Activated CD8-positive, alpha-beta memory T cell treated with anti-CD3 and anti-CD28 coated beads, Interleukin-2, amount 10 ng/mL, durations not matched to agents 7 days and 5 days (primary cell): ENCODE measurements around the gene KIF16B. TPM values are rescaled to one million over a fixed set of nuclear protein-coding genes. Genes with fewer than 3 reads are reported as not detected.

Experiments used
- ATAC-seq: fragments of 150-1000 bp; cut with Tn5 transposase; one replicate; pipeline ENCODE4 v1.10.0; 2021; ENCODE audit warnings: moderate library complexity
- CTCF ChIA-PET: fragments of 350-600 bp; sonication (Branson Sonifier 250); formaldehyde crosslinking; loops from one replicate; lab custom pipeline; 2021; ENCODE audit warnings: antibody characterized with exemption; lab: Charles Lee
- DNase-seq: peaks from one replicate; pipeline ENCODE4 v3.0.0-alpha.2; 2020
- H3K27ac Mint-ChIP-seq: one replicate; pipeline ENCODE4 v1.8.0; 2021; ENCODE audit warnings: mild to moderate bottlenecking, mixed read lengths
- H3K27me3 Mint-ChIP-seq: one replicate; pipeline ENCODE4 v1.8.0; 2021; ENCODE audit warnings: mixed read lengths
- H3K36me3 Mint-ChIP-seq: one replicate; pipeline ENCODE4 v1.8.0; 2021; ENCODE audit warnings: mild to moderate bottlenecking, mixed read lengths
- H3K4me1 Mint-ChIP-seq: one replicate; pipeline ENCODE4 v1.8.0; 2021; ENCODE audit warnings: mixed read lengths
- H3K4me3 Mint-ChIP-seq: one replicate; pipeline ENCODE4 v1.8.0; 2021; ENCODE audit warnings: mild to moderate bottlenecking, moderate library complexity, mixed read lengths
- H3K9me3 Mint-ChIP-seq: one replicate; pipeline ENCODE4 v1.8.0; 2022; ENCODE audit warnings: low read depth, mixed read lengths
- total RNA-seq, 2 experiments: library from RNA; stranded (reverse); gene quantifications; one replicate each; pipeline ENCODE4 v1.2.3, GENCODE V29; 2021

KIF16B gene
- total RNA-seq, 2 experiments from 2014 or later = 3.0 to 4.1 TPM

DNA sequence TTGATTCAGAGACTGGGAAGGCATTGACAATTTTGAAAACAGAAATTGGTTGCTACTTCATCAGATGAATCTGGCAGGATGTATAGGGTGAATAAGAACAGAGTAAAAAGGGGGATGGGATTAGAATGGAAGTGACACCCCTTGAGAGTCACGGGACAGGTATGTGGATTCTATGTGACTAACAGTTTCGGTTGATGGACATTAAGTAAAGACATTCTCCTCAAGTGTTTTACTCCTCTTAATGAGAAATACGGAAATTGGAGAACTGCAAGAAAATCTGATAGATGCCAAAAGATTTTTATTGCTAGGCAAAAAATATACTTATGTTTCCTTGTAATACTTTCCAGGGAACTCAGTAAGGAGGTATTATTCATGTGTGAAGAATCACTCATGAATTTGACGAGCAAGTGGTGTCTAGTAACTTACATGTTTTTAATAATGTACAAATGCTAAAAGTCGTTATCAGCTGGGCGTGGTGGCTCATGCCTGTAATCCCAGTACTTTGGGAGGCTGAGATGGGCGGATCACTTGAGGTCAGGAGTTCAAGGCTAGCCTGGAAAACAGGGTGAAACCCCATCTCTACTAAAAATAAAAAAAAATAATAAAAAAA is 135.8 kb downstream of the KIF16B start:
- no peak for ATAC-seq
- DNase-seq = no peak
- no peak overlapping the region for H3K27ac Mint-ChIP-seq
- peaks cover 9% of the 10 kb centered on the region for H3K9me3 Mint-ChIP-seq
- no peaks in the 10 kb centered on the region for H3K27me3 Mint-ChIP-seq
- CTCF ChIA-PET = no interaction called here
- no peaks in the 10 kb centered on the region for H3K36me3 Mint-ChIP-seq
- H3K4me1 Mint-ChIP-seq = no peaks in the 10 kb centered on the region
- no peak overlapping the region for H3K4me3 Mint-ChIP-seq

DNA sequence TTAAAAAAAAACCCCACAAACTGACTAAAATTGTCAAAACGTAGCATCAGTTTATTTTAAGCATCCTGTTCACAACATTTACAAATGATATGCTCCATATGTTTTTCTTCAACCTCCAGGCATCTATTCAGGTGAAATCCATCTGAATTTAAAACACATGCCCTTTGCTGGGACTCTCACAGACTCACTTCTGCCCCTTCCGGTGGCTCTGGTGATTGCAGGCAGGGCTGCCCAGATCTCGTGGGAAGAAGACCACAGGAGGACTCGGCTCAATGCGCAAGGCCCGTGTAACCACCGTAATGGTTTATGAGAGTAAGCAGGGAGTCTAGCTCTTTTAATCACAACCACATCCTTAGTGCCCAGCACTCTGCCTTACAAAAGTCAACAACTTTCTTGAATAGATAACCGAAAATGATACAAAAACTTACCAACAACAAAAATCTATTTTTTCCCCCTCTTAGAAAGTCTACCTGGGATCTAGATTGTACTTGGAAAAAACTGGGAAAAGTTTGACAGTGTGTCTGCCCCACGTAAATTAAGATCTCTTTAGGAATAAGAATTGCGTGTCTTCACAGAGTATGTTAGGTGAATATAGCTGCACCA is 139.1 kb downstream of the KIF16B start:
- H3K27ac Mint-ChIP-seq = no peak overlapping the region
- CTCF ChIA-PET = no interaction called here
- DNase-seq (peak; percentile 54), ATAC-seq (no peak)
- H3K4me1 Mint-ChIP-seq = no peaks in the 10 kb centered on the region
- no peaks in the 10 kb centered on the region for H3K36me3 Mint-ChIP-seq
- no peaks in the 10 kb centered on the region for H3K27me3 Mint-ChIP-seq
- H3K4me3 Mint-ChIP-seq = no peak overlapping the region
- peaks cover 7% of the 10 kb centered on the region for H3K9me3 Mint-ChIP-seq

- Mint-ChIP-seq H3K4me1 (no peaks in the 10 kb centered on the region), H3K27ac (no peak overlapping the region), H3K9me3 (peaks cover 7% of the 10 kb centered on the region), H3K36me3 (no peaks in the 10 kb centered on the region), H3K27me3 (no peaks in the 10 kb centered on the region), H3K4me3 (no peak overlapping the region)
- no peak for ATAC-seq
- DNase-seq = no peak
- CTCF ChIA-PET = interaction anchor here (1.2 kb wide), 1 partner anchor 16 kb away, joined by 3 read pairs; no protein-coding TSS in a partner anchor
Measured at GRCh38 chr20:16433293-16433580, 140.0 kb downstream of the KIF16B start.

- H3K36me3 Mint-ChIP-seq = no peaks in the 10 kb centered on the region
- no peak overlapping the region for H3K27ac Mint-ChIP-seq
- CTCF ChIA-PET = interaction anchor here (1.2 kb wide), 1 partner anchor 16 kb away, joined by 3 read pairs; no protein-coding TSS in a partner anchor
- no peaks in the 10 kb centered on the region for H3K4me1 Mint-ChIP-seq
- DNase-seq (no peak), ATAC-seq (no peak)
- H3K4me3 Mint-ChIP-seq = no peak overlapping the region
- no peaks in the 10 kb centered on the region for H3K27me3 Mint-ChIP-seq
- peaks cover 7% of the 10 kb centered on the region for H3K9me3 Mint-ChIP-seq
Measured at GRCh38 chr20:16432466-16433292, 140.6 kb downstream of the KIF16B start.

DNA sequence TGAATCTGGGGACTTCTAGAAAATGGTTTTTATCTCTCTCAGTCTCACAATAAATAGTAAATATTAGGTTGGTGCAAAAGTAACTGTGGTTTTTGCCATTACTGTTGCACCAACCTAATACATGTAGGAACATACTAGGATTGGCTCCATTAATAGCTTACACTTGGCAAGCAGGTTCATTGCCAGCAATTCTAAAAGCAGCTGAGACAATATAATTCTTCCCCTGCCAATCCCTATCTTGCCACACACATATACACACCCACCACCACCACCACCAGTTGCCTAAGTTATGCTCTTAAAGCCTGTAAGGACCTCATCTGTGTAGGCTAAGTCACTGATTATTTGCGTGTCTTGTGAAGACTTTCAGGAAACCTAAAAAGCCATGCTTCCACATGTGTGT is 145.1 kb downstream of the KIF16B start:
- no peaks in the 10 kb centered on the region for H3K27me3 Mint-ChIP-seq
- peaks cover 4% of the 10 kb centered on the region for H3K36me3 Mint-ChIP-seq
- CTCF ChIA-PET = no interaction called here
- H3K27ac Mint-ChIP-seq = no peak overlapping the region
- no peaks in the 10 kb centered on the region for H3K4me1 Mint-ChIP-seq
- DNase-seq = no peak
- no peak overlapping the region for H3K4me3 Mint-ChIP-seq
- H3K9me3 Mint-ChIP-seq = peaks cover 2% of the 10 kb centered on the region
- no peak for ATAC-seq

DNA sequence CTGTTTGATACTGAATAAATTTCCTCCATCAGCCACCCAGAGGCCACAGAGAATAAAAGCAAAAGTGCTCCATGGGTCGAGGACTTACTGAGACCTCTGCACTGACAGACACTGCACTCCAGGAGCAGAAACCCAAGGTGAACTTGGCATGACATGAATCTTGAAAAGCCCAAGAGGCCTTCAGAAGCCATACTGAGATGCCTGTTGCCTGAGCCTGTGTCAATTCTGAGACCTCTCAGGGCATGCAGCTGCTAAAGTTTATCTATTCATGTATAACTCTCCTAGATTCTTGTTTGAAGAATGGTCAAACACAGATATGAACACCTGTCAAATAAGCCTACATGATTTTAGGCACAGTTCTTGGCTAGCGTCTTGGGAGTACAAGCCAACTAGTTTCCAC is 145.7 kb downstream of the KIF16B start:
- DNase-seq (no peak), ATAC-seq (no peak)
- Mint-ChIP-seq H3K27ac (no peak overlapping the region), H3K36me3 (peaks cover 4% of the 10 kb centered on the region), H3K4me1 (no peaks in the 10 kb centered on the region), H3K27me3 (no peaks in the 10 kb centered on the region), H3K9me3 (peaks cover 2% of the 10 kb centered on the region), H3K4me3 (no peak overlapping the region)
- CTCF ChIA-PET = no interaction called here

- ATAC-seq = no peak
- H3K27me3 Mint-ChIP-seq = no peaks in the 10 kb centered on the region
- CTCF ChIA-PET = no interaction called here
- H3K9me3 Mint-ChIP-seq = peaks cover 2% of the 10 kb centered on the region
- DNase-seq = no peak
- H3K4me1 Mint-ChIP-seq = no peaks in the 10 kb centered on the region
- H3K4me3 Mint-ChIP-seq = no peak overlapping the region
- H3K36me3 Mint-ChIP-seq = peaks cover 4% of the 10 kb centered on the region
- H3K27ac Mint-ChIP-seq = no peak overlapping the region
Measured at GRCh38 chr20:16424780-16425179, 148.5 kb downstream of the KIF16B start.

GRCh38 chr20:16423311-16424212 is 149.7 kb downstream of the KIF16B start:
- Mint-ChIP-seq H3K4me1 (no peaks in the 10 kb centered on the region), H3K36me3 (peaks cover 4% of the 10 kb centered on the region), H3K9me3 (peaks cover 2% of the 10 kb centered on the region), H3K27ac (no peak overlapping the region), H3K4me3 (no peak overlapping the region), H3K27me3 (no peaks in the 10 kb centered on the region)
- CTCF ChIA-PET = no interaction called here
- no peak for DNase-seq
- no peak for ATAC-seq

GRCh38 chr20:16419138-16419715 is 154.0 kb downstream of the KIF16B start:
- no peaks in the 10 kb centered on the region for H3K9me3 Mint-ChIP-seq
- CTCF ChIA-PET = no interaction called here
- H3K27me3 Mint-ChIP-seq = no peaks in the 10 kb centered on the region
- H3K27ac Mint-ChIP-seq = no peak overlapping the region
- ATAC-seq (no peak), DNase-seq (no peak)
- no peaks in the 10 kb centered on the region for H3K36me3 Mint-ChIP-seq
- H3K4me3 Mint-ChIP-seq = no peak overlapping the region
- no peaks in the 10 kb centered on the region for H3K4me1 Mint-ChIP-seq

DNA sequence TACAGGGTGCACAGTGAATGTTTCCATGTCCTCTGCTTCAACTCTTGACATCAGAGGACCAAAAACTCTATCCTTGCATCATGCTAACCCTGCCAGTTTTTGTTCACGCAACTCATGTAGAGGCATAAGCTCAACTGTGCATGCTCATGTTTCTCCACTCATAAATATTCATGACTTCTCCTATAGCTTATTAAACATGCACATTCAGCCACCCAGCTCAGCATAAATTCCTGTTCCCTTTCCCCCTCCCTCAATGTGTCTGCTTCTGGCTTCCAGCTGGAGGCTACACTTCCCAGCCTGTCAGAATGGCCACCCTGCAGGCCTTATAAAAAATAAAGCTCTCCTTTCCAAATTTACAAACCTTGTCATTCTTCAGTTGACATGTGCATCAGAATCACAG is 154.6 kb downstream of the KIF16B start:
- H3K4me3 Mint-ChIP-seq = no peak overlapping the region
- ATAC-seq (no peak), DNase-seq (no peak)
- no peaks in the 10 kb centered on the region for H3K4me1 Mint-ChIP-seq
- CTCF ChIA-PET = no interaction called here
- H3K36me3 Mint-ChIP-seq = no peaks in the 10 kb centered on the region
- no peaks in the 10 kb centered on the region for H3K27me3 Mint-ChIP-seq
- no peaks in the 10 kb centered on the region for H3K9me3 Mint-ChIP-seq
- no peak overlapping the region for H3K27ac Mint-ChIP-seq

DNA sequence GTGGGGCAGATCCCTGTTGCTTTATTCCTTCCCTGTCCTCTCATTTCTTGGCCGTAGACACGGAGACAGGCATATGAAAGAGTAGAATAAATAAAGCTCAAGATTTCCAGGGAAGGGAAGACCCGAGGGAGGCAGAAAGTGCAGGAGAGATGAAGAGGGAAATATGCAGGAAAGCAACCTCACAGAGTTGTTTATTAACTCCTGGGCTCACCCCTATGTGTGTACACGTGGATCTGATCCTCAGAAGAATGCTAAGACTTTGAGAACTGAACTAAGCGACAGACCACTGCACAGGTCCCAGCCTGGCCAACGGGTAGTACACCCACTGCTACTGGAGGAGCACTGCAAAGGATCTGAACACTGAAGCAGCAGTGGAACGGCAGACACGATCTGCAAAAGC is 156.2 kb downstream of the KIF16B start:
- Mint-ChIP-seq H3K27me3 (no peaks in the 10 kb centered on the region), H3K4me3 (no peak overlapping the region), H3K9me3 (no peaks in the 10 kb centered on the region), H3K4me1 (no peaks in the 10 kb centered on the region), H3K27ac (no peak overlapping the region), H3K36me3 (no peaks in the 10 kb centered on the region)
- ATAC-seq (no peak), DNase-seq (no peak)
- CTCF ChIA-PET = no interaction called here

DNA sequence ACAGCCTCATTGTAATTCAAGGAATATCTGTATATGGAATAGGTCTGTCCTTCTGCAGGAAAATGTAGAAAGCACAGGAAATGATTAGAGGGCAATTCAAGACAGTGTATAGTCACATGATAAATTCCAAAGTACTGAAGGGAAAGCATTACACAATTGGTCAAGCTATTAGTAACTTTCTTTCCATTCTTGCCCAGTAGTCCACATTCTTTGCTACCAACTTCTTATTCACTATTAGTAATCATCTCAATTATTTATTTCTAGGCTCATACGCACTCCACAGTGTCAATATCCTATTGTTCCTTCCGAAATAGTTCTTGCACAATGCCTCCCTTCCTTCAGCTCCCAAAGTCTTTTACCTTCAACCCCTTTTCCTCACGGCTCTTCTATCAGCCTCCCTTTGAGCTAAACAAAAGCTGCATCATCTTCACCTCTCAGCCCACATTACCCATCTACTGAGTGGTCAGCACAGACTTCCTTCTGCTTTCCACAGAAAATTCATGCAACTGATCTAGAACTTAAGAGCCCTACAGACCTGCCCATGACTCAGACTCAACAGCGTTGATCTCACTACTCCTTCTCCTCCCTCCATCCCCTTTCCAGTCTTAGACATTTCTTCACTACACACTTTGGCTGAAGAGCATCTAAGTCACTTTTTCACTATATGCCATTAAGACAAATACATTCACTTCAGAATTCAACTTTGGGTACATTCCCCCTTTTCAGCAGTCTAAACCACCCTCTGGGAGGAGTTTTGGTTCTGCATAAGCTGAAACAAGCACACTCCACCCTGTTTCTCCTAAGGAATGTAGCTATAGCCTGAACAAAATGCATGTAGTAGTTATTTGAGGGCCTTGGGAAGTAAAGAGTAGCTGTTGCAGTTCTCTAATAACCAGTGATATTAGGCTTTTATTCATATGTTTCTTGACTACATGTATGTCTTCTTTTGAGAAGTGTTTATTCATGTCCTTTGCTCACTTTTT is 157.9 kb downstream of the KIF16B start:
- DNase-seq (no peak), ATAC-seq (no peak)
- Mint-ChIP-seq H3K4me1 (no peaks in the 10 kb centered on the region), H3K4me3 (no peak overlapping the region), H3K9me3 (no peaks in the 10 kb centered on the region), H3K27me3 (no peaks in the 10 kb centered on the region), H3K36me3 (no peaks in the 10 kb centered on the region), H3K27ac (no peak overlapping the region)
- CTCF ChIA-PET = no interaction called here
